GM18505 (cell line): ENCODE results near the gene ZNF324B.
"Not testable (repeated sequence)": the region's sequence is repeated elsewhere in the genome, so short reads cannot be mapped to it uniquely, and the experiment has no call there.

Experiments
- ATAC-seq: cut with Tn5 transposase; IDR thresholded peaks from one replicate; pipeline ENCODE4 v1.9.1; 2021; ENCODE audit not compliant: unreplicated experiment
- POLR2A ChIP-seq: IDR thresholded peaks from 4 replicates; pipeline ENCODE4 v1.6.1; 2011; ENCODE audit warnings: borderline replicate concordance; ENCODE audit not compliant: insufficient read depth, insufficient read length; ENCODE audit errors: extremely low read depth

ZNF324B gene

DNA sequence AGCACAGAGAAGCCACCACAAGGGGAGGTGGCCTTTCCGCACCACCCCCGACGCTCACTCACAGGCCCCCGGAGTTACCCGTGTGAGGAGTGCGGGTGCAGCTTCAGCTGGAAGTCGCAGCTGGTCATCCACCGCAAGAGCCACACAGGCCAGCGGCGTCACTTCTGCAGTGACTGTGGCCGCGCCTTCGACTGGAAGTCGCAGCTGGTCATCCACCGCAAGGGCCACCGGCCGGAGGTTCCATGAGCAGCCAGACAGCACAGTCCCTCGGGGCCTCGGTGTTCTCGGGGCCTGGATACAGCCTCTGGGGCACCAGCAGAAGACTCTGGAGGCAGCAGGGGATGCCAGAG lies 29.0 kb downstream of the ZNF324B start:
- no peak for TF ChIP-seq POLR2A

DNA sequence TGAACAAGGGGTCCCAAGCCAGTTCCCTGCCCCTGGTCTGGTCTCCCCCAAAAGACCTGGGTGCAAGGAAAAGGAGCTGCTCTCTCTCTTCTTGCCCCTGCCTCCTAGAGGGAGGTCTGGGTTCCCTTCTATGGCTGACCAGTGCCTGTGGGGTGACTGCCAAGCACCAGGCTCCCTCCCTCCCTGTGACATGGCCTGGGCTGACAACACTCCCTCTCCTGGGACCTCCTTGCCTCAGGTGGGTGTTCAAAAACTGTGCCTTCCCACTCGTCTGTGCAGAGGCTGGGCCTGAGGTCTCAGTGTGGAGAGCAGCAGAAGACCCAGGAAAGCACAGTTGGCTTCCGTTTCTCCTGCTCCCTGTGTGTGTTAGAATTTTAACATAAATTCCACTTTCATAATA lies 29.4 kb downstream of the ZNF324B start:
- no peak for ATAC-seq
- no peak for TF ChIP-seq POLR2A

More for the DNA sequence above, 29.0 kb downstream of the ZNF324B start:
- no peak for ATAC-seq

DNA sequence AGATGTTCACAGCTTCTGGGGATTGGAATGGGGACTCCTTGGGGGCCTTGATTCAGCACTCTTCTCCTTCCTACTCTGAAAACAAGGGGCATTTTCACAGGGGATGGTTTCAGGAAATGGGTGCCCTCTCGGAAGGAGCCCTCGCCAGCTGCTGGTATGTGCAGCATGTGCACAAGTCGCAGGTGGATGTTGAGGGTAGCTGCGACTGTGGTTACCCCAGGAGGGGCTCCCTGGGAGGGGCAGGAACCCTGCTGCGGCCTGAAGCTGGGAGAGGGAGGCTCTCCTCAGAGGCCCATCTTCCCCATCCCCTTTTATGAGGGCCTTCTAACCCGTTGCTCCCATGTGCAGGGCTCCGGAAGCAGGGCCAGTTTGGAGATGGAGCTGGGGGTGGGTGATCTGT lies 30.9 kb downstream of the ZNF324B start:
- ATAC-seq: no peak
- TF ChIP-seq POLR2A: no peak

DNA sequence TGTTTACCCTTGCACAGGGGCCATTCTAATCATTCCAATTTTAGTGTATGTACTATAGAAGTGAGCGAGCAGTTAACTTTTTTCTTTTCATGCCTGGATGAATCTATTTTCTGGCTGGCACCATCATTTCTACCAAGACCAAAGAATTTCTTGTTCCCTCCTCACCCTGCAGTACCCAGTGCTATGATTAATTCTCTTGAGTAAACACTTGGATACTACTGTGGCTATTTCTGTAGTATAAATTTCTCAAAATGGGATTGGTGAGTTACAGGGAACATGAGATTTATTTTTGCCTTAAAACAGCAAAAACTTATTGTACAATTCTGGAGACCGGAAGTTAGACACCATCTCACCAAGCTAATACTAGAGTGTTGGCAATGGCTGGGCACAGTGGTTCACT lies 32.4 kb downstream of the ZNF324B start:
- no peak for ATAC-seq
- TF ChIP-seq POLR2A: no peak

DNA sequence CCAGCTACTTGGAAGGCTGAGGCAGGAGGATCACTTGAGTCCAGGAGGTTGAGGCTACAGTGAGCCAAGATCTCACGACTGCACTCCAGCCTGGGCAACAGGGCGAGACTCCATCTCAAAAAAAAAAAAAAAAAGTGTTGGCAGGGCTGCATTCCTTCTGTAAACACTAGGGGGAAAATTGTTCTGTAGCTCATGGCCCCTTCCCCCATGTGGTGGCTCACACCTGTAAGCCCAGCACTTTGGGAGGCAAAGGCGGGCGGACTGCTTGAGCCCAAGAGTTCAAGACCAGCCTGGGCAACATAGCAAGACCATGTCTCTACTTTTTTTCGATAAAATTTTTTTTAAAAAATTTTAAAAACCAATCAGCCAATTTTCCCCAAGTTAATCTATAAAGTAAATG lies 32.9 kb downstream of the ZNF324B start:
- not testable (repeated sequence) for ATAC-seq

DNA sequence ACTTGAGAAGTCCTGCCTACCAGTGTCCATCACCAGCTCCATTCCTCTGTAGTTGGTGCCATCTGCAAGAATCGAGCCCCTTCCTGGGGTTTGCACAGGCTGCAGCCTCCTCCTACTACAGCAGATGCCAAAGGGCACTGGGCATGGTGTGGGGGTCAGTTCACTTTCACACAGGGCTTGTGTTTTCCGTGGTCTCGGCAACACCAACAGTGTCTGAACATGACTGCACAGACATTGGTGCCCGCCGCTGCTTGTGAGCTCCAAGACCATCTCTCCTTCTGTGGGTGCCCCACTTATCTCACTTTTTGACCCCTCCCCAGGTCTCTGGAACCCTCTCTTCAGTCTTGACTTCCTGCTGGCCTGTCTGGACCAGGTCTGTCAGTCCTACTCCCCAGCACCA lies 40.0 kb downstream of the ZNF324B start:
- no peak for ATAC-seq

DNA sequence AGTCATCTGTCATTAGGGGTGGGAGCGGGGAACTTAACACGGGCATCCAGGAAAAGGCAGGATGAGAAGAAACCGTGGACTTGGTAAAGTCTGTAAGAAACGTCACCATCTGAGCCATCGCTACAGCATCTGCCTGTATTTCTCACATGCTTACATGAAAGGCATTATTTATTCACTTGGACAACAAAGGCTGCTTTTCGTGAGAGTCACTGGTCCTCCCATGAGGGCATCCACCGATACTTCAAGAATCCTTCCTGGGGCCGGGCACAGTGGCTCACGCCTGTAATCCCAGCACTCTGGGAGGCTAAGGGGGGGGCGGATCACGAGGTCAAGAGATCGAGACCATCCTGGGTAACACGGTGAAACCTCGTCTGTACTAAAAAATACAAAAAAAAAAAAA lies 40.8 kb downstream of the ZNF324B start:
- ATAC-seq: no peak

More for the DNA sequence above, 40.0 kb downstream of the ZNF324B start:
- no peak for TF ChIP-seq POLR2A

DNA sequence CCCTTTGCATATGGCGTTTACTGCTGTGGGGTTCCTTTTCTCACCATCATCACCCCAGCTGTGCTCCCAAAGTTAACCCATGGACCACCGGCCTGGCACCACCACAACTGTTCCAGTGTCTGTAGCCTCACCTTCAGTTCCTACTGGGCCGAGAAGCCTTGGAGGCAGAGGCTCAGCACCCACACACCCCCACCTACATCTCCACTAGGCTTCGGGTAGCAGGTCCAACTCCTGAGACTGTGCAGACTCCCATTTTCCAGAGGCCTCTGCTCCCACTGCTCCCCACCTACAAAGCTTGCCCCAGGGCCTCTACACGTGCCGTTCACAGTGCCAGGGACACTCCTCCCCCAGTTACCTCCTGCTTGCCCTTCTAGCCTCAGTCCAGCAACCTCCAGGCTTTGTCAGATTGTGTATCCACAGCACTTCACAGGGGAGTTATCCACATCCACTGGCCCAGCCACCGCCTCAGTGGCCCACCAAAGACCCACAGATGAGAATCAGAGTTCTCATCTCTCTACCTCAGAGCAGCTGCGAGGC lies 46.3 kb downstream of the ZNF324B start:
- ATAC-seq: no peak
- TF ChIP-seq POLR2A: no peak

More for the DNA sequence above, 40.8 kb downstream of the ZNF324B start:
- TF ChIP-seq POLR2A: no peak

DNA sequence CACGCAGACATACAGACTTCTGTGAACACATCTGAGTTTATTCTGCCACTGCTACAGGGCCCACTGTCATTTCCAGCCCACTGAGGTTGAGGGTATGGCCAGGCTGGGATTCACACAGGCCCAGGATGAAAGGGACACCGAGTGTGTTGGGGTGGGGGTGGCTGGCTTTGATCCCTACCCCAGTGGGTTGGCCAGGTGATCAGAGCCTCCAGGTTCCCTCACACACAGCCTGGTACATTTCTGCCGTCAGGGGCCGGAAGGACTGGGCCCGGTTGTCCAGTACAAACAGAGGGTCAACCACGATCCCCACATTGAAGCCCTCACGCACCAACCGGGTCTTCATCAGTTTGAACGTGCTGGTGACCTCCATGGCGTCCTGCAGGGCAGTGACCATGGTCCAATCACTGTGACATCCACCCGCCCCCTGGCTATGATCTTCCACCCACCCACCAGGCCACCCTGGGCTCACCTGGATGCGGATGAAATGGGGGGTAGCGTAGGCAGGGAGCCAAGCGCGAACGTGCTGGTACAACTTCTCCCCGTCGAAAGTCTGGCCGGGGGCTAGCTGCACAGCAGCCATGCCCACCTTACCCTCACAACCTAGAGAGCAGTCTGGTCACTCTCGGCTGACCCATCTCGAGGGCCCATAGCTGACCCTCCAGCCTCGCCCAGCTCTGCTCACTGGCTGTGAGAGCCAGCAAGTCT lies 47.0 kb downstream of the ZNF324B start:
- peak; percentile 14 for ATAC-seq
- TF ChIP-seq POLR2A: no peak

DNA sequence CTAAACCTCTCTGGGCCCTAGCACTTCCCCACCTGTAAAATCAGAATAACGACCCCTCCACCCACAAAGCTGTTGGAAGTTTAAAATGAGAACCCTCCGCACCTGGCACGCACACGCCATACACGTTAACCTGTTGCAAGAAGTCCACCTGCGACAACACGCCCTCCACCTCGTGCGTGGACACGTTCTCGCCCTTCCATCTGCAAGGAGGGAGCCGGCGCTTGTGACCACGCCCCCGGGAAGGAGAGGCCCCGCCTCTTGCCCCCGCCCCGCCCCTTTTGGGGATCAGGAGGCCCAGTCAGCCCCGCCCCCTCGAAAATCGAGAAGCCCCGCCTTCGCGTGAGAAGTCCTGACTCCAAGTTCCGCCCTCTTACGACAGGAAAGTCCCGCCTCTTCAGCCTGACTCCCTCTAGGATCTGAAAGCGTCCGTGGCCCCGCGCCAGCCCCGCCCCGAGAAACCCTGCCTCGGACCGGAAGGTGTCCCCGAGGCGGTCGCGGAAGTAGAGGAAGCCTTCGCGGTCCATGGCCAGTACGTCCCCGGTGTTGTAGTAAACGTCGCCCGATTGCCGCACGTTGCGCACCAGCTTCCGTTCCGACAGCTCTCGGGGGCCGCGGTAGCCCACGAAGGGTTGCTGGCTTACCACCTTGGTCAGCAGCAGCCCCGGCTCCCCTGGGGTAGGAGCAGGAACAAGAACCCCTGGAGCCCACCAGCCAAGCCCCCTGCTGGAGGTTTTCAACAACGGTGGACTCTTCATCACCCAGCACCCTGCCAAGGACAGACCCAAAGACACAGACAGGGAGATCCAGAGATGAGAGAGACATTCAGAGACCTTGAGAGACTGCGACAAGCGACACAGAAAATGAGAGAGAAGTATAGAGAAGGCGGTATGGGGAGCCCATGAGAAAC lies 47.9 kb downstream of the ZNF324B start:
- peak; percentile 79 for TF ChIP-seq POLR2A
- peak; percentile 89 for ATAC-seq

DNA sequence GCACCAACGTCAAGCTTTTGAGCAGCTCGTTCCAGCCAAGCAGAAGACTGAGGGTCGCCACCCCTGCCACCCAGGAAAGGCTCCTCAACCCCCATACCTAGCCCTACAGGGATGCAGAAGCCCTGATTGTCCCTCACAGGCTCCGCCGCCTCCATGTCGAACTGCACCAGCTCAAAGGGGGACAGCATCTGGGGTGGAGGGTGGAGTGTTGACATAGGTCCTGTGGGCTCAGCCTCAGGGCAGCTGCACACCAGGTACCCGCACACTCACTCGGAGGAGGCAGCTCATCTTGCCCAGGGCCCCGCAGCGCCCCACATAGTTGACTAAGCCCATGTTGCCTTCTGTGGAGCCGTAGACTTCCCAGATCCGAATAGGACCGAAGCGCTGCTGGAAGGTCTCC lies 48.8 kb downstream of the ZNF324B start:
- no peak for ATAC-seq
- no peak for TF ChIP-seq POLR2A
